GM18498 (cell line): ENCODE measurements around the gene VPS13D.
"Not testable (repeated sequence)": the region's sequence is repeated elsewhere in the genome, so short reads cannot be mapped to it uniquely, and the experiment has no call there.

Experiments used
- ATAC-seq: cut with Tn5 transposase; IDR thresholded peaks from one replicate; pipeline ENCODE4 v1.9.1; 2021; ENCODE audit warnings: mild to moderate bottlenecking, moderate library complexity; ENCODE audit not compliant: unreplicated experiment

The VPS13D gene

DNA sequence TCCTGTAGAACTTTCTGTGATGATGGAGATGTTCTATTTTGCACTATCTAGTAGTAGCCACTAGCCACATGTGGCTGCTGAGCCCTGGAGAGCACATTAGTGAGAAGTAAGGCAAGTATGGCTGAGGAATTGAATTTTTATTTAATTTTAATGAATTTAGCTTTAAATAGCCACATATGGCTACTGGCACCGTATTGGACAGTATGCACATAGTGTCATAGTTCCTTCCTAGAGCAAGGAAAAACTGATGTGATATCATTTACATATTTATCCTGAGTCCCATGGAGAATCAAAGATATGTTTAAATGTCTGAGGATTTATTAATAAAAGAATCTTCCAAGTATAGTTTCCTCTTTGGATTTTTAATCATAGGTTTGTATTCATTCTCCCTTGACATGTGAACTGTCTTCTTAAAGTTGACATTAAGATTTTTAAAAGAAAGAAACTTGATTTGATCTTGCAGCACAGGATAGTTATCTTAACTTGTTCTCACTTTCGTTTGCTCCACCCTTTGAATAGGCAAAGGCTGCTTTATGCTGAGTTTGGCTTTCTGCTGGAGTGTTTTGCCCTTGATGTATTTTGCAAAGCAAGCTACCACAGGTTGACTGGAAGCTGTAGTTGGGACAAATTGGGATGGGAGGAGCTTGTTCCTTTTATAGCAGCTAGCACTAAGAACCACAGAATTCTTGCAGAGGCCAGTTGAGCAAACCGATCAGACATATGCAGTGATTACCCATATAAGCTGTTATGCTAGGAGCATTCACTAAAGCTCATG, 129.7 kb downstream of the VPS13D start:
- ATAC-seq = no peak

DNA sequence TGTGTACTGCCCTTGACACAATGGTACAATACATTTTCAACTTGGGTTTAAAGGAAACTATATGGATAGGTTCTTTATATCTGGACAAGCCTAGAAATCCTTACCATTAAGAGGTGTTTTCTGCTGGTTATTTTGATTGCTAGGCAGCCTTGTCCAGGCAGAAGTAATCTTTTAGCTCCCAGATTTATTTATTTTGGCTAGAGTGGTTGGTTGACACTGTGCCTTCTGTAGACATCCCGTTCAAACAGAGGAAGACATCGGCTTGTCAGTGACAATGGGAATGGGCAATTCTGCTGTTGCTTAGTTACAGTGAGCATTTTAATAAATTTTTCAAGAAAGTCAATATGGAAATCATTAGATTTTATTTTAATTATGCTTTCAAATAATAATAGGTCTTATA, 138.8 kb downstream of the VPS13D start:
- ATAC-seq = no peak

DNA sequence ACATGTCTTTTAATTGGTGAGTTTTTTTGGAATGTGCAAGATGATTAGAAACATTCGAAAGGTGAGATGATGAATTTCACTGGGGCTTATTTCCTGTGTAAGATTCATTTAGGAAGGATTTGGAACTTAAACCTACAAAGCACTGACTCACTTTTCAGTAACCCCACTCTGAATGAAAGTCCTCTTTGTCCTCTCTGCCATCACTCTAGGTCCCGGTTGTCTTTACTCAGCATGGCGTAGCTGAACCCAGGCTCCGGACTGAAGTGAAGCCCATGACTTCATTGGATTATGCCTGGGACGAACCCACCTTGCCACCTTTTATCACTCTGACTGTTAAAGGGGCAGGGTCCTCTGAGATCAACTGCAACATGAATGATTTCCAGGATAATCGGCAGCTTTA, 139.4 kb downstream of the VPS13D start:
- no peak for ATAC-seq

DNA sequence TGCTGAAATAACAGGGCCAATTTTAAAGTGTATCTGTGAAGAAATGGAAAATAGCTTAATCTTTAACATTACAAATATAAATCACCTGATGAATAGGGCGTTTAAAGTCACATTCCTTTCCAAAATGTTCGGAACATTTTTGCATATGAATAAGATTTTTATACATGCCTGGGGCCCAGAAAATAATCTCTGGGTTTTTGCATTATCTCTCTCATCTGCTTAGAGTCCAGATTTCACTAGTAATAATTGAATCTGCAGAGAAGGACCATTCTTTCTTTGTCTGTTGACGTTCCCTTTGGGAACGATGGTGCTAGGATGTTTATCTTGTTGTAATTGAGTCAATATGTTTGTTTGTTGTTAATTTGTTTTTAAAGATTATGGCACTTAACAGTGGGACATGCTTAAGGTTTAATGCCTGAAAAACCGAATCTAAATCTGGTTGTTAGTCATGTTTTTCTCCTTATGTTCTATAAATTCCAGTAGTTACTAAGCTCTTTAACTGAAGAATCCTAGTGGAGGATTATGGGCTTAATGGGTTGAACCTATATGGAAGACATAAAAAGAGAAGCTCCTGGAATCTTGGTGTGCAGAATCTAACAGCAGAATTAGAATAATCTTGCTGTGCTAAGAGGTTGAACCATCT, 140.6 kb downstream of the VPS13D start:
- ATAC-seq = no peak

DNA sequence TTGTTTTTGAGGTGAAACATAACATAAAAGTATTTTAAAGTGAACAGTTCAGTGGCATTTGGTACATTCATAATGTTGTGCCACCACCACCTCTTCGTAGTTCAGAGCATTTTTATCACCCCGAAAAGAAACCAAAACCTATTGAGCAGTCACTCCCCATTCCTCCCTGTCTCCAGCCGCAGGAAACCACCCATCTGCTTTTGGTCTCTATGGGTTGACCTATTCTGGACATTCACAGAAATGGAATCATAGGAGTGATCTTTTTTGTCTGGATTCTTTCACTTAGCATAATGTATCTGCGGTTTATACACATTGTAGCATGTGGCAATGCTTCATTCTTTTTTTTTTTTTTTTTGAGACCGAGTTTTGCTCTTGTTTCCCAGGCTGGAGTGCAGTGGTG, 141.2 kb downstream of the VPS13D start:
- no peak for ATAC-seq

DNA sequence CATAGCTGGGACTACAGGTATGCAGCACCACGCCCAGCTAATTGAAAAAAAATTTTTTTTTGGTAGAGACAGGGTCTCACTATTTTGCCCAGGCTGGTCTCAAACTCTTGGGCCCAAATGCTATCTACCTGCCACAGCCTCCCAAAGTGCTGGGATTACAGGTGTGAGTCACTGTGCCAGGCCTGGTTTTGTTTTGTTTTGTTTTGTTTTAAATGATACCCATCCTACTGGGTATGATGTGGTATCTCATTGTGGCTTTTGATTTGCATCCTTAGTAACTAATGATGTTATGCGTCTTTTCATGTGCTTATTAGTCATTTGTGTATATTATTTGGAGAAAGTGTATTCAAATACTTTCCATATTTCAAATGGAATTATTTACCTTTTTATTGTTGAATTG, 142.3 kb downstream of the VPS13D start:
- no peak for ATAC-seq

DNA sequence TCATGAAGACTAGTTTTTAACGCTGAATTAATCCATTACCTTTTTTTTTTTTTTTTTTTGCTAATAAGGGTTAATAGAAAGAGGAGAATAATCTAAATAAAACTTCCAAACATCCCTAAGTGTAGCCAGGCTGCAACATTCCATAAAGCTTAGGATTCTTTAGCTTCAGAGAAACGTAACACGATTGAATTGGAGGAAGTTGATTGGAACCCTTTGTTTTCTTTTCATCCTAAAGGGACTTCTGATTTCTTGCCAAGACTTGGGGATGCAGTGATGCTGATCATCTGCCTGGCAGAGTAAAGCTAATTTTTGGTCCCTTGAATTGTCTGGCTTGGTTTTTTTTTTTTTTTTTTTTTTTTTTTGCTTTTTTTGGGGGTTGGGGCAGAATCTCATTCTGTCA, 142.9 kb downstream of the VPS13D start:
- ATAC-seq = no peak

DNA sequence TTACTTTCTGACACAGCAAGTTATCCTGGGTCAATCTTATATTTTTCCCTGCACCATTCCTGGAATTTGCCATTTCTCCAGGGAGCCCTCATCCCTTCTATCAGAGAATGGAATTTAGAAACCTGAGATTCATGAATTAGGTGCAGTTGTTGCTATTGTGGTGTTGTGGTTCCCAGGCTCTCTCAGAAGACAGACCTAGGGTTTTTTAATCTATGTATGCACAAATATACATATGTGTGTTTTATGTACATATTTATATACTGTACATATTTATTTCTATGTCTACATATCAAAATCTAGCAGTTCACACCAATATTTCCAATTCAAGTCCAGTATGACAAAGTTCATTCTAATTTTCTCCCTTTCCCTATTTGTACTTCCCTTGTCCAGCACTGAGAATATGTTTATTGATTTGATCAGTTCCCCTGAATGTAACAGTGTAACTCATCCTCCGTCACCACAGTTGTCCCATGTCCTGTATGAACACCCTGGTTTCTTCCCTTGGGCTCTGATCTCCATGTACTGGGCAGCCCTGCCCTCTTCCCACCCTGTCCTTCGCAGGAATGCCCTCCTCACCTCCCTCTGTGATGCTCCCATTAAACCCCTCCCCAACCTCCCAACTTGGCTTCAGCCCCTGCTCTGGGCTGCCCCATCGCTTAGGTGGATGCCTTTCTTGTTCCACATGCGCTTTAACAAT, 145.5 kb downstream of the VPS13D start:
- ATAC-seq = no peak

DNA sequence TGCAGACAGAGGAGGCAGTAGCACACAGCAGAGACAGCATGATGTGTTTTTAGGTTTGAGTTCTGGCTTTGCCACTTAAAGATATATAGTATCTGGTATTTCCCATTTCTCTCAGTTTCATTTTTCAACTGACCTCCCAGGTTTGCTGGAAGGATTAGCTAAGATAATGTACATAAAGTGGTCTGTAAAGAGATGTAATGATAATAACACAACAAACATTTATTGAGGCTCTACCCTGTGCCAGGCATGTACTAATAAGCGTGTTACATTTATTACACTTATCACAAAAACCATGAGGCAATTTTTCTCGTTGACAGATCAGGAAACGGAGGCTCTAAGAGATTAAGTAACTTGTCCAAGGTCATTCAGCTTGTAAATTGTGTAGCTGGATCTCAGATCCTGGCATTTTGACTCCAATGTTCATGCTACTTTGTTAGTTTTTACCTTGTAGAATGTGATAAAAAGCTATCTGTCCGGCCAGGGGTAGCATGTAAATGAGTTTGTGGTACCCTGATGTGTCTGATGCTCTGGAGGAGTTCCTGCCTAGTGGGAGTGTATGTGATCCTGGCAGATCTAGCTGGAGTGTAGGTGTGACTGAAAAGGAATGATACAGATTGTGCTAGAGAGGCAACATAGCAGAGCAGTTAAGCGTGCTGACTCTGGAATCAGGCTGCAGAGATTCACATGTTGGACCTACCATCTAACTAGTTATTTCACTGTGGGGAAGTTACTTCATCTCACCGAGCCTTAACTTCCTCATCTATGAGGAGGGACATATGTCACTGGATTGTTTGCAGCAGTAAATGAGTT, 146.6 kb downstream of the VPS13D start:
- ATAC-seq = no peak

DNA sequence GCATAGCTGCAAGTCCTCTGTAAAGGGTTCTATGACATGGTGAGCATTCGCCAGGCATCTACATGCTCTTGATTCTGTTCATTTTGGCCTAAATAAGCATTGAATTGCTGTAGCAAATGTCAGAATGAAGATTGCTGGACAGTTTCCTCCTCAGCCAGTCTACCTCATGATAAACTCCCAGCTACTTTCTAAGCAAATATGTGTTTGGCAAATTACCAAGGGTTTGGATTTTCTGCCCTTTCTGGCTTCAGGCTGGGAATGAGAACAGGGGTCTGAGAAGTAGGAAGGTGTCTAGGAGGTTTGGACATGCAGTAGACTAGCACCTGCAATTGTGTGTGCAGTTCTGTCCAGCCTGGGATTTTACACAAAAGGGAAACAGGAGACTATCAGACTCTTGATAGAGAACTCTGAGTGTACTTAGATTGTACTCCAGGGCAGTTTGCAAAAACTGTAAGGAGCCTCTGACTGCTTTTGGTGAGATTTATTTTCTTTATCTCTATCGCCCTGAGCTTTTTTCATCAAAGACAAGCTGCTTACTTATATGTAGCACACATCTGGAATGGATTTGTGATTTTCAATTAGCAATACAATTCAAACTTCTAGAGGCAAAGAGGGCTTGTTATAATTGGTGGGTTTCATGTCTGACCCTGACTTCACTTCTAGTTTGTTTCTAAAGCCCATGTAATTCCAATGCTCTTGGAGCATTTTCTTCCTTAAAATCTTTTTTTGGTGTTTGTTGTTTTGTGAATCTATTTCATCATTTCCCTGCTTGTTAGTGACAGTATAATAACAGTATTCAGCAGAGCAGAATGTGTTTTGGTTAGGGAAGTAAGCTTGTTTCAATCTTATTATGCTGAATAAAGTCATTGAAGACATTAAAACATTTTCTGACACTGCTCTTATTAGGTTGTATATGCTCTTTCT, 150.8 kb downstream of the VPS13D start:
- ATAC-seq = no peak

DNA sequence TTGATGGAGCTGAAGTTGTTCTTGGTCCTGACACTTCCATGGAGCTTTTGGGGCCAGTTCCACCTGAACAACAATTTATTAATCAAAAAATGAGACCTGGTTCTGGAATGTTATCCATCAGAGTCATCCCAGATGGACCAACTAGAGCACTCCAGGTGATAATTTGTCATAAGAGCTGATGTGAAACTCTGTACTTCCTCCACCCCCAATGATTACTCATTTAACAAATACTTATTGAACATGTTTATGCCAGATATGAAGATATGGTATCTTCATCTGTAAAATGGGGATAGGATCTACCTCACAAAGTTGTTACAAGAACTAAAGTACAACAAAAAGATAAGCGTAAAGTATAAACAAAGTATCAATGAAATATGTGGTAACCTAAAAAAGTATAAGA, 153.2 kb downstream of the VPS13D start:
- ATAC-seq = no peak

DNA sequence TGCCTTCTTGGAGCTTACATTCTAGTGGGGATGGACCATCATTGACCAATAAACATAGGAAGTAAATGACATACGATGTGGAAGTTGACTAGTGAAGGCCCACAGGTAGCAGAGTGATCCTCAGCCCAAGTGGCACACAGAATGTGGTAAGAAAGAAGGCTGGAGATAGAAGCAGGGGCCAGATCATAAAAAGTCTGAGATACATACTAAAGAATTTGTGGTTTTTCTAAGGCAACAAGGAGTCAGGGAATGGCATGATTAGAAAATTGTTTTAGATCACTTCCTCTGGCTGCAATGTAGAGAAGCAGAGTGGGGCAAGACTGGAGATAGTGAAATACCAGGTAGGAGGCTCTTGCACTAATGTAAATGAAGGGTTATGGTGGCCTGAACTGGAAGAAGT, 154.0 kb downstream of the VPS13D start:
- no peak for ATAC-seq

DNA sequence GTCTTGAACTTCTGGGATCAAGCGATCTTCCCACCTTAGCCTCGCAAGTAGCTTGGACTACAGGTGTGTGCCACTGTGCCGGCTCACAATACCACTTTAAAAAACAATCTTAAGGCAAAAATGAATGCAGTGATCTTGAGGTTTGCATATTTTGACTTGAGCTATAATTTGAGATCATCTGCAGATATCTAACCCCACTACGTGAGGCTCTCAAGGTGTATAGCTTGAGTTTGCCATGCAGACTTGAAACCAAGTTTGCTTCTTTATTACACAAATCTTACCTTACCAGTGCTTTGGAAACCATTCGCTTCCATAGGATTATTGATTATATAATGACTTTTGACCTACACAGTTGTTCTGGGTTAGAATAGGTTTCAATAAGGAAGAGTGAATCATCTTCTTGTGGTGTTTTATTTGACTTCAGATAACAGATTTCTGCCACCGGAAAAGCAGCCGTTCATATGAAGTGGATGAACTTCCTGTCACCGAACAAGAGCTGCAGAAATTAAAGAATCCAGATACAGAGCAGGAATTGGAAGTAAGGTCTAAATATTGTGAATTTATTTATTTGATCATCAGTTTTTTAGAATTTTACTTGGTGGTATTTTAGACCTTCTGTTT, 155.1 kb downstream of the VPS13D start:
- no peak for ATAC-seq

DNA sequence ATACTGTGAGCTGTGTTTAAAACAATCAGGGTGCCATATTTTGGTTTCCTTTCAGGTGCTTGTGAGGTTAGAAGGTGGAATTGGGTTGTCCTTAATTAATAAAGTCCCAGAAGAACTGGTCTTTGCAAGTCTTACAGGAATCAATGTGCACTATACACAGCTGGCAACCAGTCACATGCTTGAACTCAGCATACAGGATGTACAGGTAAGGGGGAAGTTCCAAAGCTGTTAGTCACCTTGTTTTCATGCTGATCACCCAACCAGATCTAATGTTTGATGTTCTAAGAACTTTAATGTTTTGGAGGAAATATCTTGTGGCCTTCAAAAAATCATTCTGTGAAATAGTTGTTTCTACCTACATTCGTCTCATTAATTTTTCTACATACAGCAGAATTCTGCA, 156.3 kb downstream of the VPS13D start:
- no peak for ATAC-seq

DNA sequence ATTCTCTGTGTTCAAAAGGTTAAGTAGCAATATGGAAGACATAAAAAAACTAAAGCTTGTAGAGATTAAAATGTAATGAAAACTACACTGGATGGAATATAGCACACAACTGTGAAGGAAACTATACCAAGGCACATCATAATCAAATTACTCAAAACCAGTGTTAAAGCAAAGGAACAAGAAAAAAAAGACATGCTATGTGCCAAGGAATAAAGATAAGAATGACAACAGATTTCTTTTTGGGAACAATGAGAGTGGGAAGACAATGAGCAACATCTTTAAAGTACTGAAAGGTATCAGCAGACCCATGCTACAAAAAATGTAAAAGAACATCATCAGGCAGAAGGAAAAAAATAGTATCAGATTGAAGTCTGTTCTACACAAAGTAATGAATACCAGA, 157.8 kb downstream of the VPS13D start:
- ATAC-seq = no peak

DNA sequence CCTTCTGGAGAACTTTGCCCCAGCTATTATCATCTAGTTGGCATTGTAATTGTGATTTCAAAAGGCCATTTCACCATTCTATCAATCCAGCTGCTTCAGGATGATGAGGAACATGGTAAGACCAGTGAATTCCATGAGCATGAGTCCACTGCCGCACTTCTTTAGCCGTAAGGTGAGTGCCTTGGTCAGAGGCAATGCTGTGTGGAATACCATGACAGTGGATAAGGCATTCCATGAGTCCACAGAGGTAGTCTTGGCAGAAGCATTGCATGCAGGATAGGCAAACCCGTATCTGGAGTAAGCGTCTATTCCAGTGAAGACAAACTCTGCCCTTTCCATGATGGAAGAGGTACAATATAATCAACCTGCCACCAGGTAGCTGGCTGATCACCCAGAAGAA, 160.5 kb downstream of the VPS13D start:
- ATAC-seq = not testable (repeated sequence)

DNA sequence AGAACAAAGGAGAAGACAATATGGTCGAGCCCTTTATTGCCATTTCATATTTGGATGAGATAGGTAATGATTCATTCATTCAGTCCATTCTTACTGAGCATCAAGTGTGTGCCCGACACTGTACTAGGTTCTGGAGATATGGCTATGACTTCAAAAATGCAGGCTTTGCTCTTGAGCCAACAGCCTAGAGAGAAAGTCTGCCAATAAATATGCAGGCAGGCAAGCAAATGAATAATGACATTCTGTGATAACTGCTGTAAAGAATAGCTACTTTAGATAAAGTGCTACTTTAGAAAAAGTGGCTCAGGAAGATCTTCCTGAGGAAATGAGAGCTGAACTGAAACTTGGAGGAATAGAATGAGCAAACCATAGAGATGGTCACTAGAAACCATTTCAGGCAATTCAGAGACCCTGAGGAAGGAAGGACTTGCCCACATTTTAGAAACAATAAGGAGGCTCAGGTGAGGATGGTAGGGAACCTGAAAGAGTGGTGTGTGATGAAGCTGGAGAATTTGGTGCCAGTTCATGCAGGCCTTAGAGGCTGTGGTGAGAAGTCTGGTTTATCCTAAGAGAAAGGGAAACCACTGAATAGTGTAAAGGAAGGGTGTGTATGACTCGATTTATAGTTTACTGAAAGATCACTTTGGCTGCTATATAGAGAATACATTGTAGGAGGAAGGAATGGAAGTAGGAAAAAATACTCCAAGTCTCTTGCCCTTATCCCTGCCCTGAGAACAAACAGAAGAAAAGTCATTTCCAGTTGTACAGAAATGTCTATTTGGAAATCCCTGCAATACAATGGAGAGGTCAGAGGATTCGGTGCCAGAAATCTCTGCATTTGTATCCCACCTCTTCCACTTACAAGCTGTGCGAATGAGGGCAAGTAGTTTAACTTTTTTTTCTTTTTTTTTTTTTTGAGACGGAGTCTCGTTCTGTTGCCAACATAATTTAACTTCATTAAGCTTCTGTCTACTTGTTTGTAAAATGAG, 167.9 kb downstream of the VPS13D start:
- ATAC-seq = no peak

DNA sequence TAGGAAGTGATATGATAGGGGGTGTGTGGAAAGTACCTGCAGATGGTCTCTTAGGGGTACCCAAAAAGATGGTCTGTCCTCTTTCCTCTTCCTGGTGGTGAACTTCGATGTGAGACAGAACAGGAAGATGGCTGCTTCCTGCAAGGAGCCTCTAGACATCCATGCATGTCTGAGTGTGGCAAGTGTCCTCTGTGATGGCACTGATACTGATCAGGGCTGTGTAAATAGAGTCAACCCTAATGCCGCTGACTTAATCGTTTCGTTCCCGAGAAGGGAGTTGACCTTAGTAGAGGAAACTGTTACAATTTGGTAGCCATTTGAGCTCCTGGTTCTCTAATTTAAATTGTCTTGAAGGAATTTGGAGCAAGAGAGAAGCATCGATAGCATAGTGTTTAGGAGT, 168.6 kb downstream of the VPS13D start:
- no peak for ATAC-seq
